HepG2 (cell line): ENCODE data around the gene COL5A2. TPM values are rescaled to one million over a fixed set of nuclear protein-coding genes. Genes with fewer than 3 reads are reported as not detected.

Source experiments
- ATAC-seq: fragments of 200-7000 bp; cut with Tn5 transposase; 3 replicates; pipeline ENCODE4 v1.9.1; 2020; ENCODE audit warnings: mild to moderate bottlenecking, moderate library complexity
- BruUV-seq: library from RNA; stranded (reverse); fragments of 400-500 nt; replicated peaks from 2 replicates; lab custom pipeline; 2021; lab: Mats Ljungman, UMichigan
- CTCF ChIA-PET: fragments of 300-600 bp; formaldehyde crosslinking; extraction: SDS; loops from one replicate; lab custom pipeline; 2021; ENCODE audit warnings: low total read pairs, inconsistent platforms, low intra/inter-chr PET ratio; lab: Yijun Ruan, JAX
- POLR2A ChIA-PET: fragments of 350-600 bp; sonication (Branson Sonifier 250); formaldehyde crosslinking; loops from one replicate; lab custom pipeline; 2020; ENCODE audit warnings: antibody characterized with exemption, inconsistent platforms; lab: Yijun Ruan, JAX
- DNase-seq: peaks from one replicate; pipeline ENCODE4 v3.0.0-alpha.2; 2015; ENCODE audit warnings: low spot score
- FAIRE-seq: peaks from 3 replicates; lab custom pipeline; 2011; peaks lifted over from hg19 to GRCh38; lab: Jason Lieb, UNC
- H2AFZ ChIP-seq: one replicate; pipeline ENCODE4 v1.6.1; 2011; ENCODE audit warnings: low read length, inconsistent platforms
- H3K27ac ChIP-seq: fragments of 300-600 bp; 3 replicates; pipeline ENCODE4 v1.8.0; 2011; ENCODE audit warnings: mixed run types, mild to moderate bottlenecking, mixed read lengths, low read length, inconsistent platforms; ENCODE audit not compliant: insufficient read depth; ENCODE audit errors: extremely low read length
- H3K27me3 ChIP-seq, 2 experiments: fragments of 200-600 bp in 1 of 2; 2 replicates in 1 of 2; 3 replicates in 1 of 2; pipeline versions ENCODE4 v1.6.0 to v1.8.0; 2011; ENCODE audit warnings: low read length in 2 of 2, mild to moderate bottlenecking in 2 of 2, moderate library complexity in 2 of 2, inconsistent platforms in 1 of 2; ENCODE audit not compliant: insufficient read depth in 2 of 2, control insufficient read depth in 1 of 2
- H3K36me3 ChIP-seq, 2 experiments: fragments of 200-600 bp in 1 of 2; replicated peaks in 1 of 2; 2 replicates in 1 of 2; 3 replicates in 1 of 2; pipeline versions ENCODE4 v1.5.1 to v1.8.0; 2011; ENCODE audit warnings: low read length in 2 of 2, inconsistent platforms in 1 of 2; ENCODE audit not compliant: insufficient read depth in 2 of 2, control insufficient read depth in 1 of 2
- H3K4me1 ChIP-seq: 2 replicates; pipeline ENCODE4 v1.5.1; 2012; ENCODE audit warnings: low read length, inconsistent platforms; ENCODE audit not compliant: insufficient read depth
- H3K4me2 ChIP-seq: 2 replicates; pipeline ENCODE4 v1.6.0; 2011; ENCODE audit warnings: low read depth, low read length, inconsistent platforms
- H3K4me3 ChIP-seq, 3 experiments: fragments of 200-600 bp in 1 of 3; sonication (generic), shearing (Covaris generic) in 1 of 3; replicated peaks in 1 of 3; 2 replicates each; pipeline ENCODE4 v1.5.1; 2011 to 2016; ENCODE audit warnings: low read length in 3 of 3, inconsistent platforms in 2 of 3, low read depth in 2 of 3, mild to moderate bottlenecking in 2 of 3, control low read depth in 1 of 3, mixed read lengths in 1 of 3; ENCODE audit not compliant: insufficient read depth in 1 of 3
- H3K79me2 ChIP-seq: one replicate; pipeline ENCODE4 v1.6.1; 2011; ENCODE audit warnings: low read length, inconsistent platforms; ENCODE audit not compliant: insufficient read depth
- H3K9ac ChIP-seq: 2 replicates; pipeline ENCODE4 v1.6.0; 2011; ENCODE audit warnings: mild to moderate bottlenecking, low read depth, low read length, inconsistent platforms; ENCODE audit not compliant: insufficient read depth
- H3K9me3 ChIP-seq: 2 replicates; pipeline ENCODE4 v1.5.1; 2012; ENCODE audit warnings: mild to moderate bottlenecking, low read length
- H4K20me1 ChIP-seq: 2 replicates; pipeline ENCODE4 v1.6.0; 2011; ENCODE audit warnings: inconsistent platforms, mild to moderate bottlenecking, low read length, moderate library complexity; ENCODE audit not compliant: insufficient read depth
- ATRX ChIP-seq: sonication (generic); formaldehyde crosslinking; IDR thresholded peaks from 2 replicates; pipeline ENCODE4 v1.4.0; 2020; ENCODE audit warnings: missing genetic modification reagents, borderline replicate concordance
- ELF3 ChIP-seq: IDR thresholded peaks from 2 replicates; pipeline ENCODE4 v1.6.1; 2016; ENCODE audit warnings: missing genetic modification reagents, missing compliant biosample characterization
- KLF15 ChIP-seq: sonication (generic); formaldehyde crosslinking; IDR thresholded peaks from 2 replicates; pipeline ENCODE4 v1.8.1; 2023; ENCODE audit warnings: borderline replicate concordance, mild to moderate bottlenecking, inconsistent platforms, missing genetic modification reagents, mixed read lengths
- NFIC ChIP-seq: IDR thresholded peaks from 2 replicates; pipeline ENCODE4 v1.6.1; 2012; ENCODE audit warnings: mild to moderate bottlenecking, low read length, inconsistent platforms
- NFKBIZ ChIP-seq: IDR thresholded peaks from 2 replicates; pipeline ENCODE4 v1.6.1; 2018; ENCODE audit warnings: missing genetic modification reagents, missing compliant biosample characterization
- NR2C2 ChIP-seq: sonication (generic); formaldehyde crosslinking; IDR thresholded peaks from 2 replicates; pipeline ENCODE4 v1.4.0; 2020; ENCODE audit warnings: missing genetic modification reagents, mild to moderate bottlenecking, moderate library complexity, borderline replicate concordance
- SNAI1 ChIP-seq: sonication (generic); formaldehyde crosslinking; IDR thresholded peaks from 2 replicates; pipeline ENCODE4 v1.5.0; 2020; ENCODE audit warnings: mild to moderate bottlenecking, missing genetic modification reagents, borderline replicate concordance
- YEATS2 ChIP-seq: sonication (generic); formaldehyde crosslinking; IDR thresholded peaks from 2 replicates; pipeline ENCODE4 v1.4.0; 2020; ENCODE audit warnings: missing genetic modification reagents, borderline replicate concordance
- ZC3H4 ChIP-seq: sonication (generic); formaldehyde crosslinking; IDR thresholded peaks from 2 replicates; pipeline ENCODE4 v1.4.0; 2020; ENCODE audit warnings: missing genetic modification reagents, borderline replicate concordance
- ZFY ChIP-seq: sonication (generic); formaldehyde crosslinking; IDR thresholded peaks from 2 replicates; pipeline ENCODE4 v1.4.0; 2020; ENCODE audit warnings: missing genetic modification reagents
- ZNF3 ChIP-seq: IDR thresholded peaks from 2 replicates; pipeline ENCODE4 v1.7.0; 2017; ENCODE audit warnings: inconsistent platforms
- ZNF614 ChIP-seq: IDR thresholded peaks from 2 replicates; pipeline ENCODE4 v1.6.1; 2018; ENCODE audit warnings: missing biosample characterization, missing genetic modification reagents, inconsistent platforms, borderline replicate concordance
- ZNF709 ChIP-seq: sonication (generic); formaldehyde crosslinking; IDR thresholded peaks from 2 replicates; pipeline ENCODE4 v1.5.0; 2020; ENCODE audit warnings: mild to moderate bottlenecking, missing genetic modification reagents
- ZSCAN25 ChIP-seq: sonication (generic); formaldehyde crosslinking; IDR thresholded peaks from 2 replicates; pipeline ENCODE4 v1.8.0; 2022; ENCODE audit warnings: mild to moderate bottlenecking, missing genetic modification reagents
- WGBS: methylation state at CpG from one replicate; pipeline ENCODE4 v1.1.6; 2017; ENCODE audit warnings: low lambda C conversion rate; 5-methylcytosine and 5-hydroxymethylcytosine counted together
- in situ Hi-C: cut with HindIII; loops from 2 replicates; pipeline ENCODE4 v1.10.0; 2017; ENCODE audit warnings: low pct_unique_long_range_greater_than_20kb; ENCODE audit not compliant: extremely low pct_ligation_motif_present
- intact Hi-C: fragments of 100-400 bp; cut with micrococcal nuclease; formaldehyde crosslinking; loops from one replicate; pipeline ENCODE4 v1.10.0; 2022; ENCODE audit not compliant: unreplicated experiment
- polyA plus RNA-seq, 8 experiments: library from polyadenylated mRNA; depleted of rRNA in 3 of 8; stranded (reverse) in 7 of 8; unstranded in 1 of 8; fragments of >200 nt; fragmentation: Illumina TruSeq in 4 of 8; extraction: Trizol in 4 of 8; gene quantifications; 2 replicates each; pipeline versions ENCODE4 v1.2.1 to v1.2.3, GENCODE V29; 2011 to 2016; ENCODE audit warnings: low read depth in 4 of 8, missing spikeins in 1 of 8, mixed read lengths in 1 of 8; ENCODE audit not compliant: insufficient read depth in 1 of 8
- total RNA-seq, 5 experiments: library from RNA; depleted of rRNA; stranded (reverse); fragments of >200 nt; fragmentation: Illumina TruSeq; extraction: Trizol; gene quantifications; 2 replicates each; pipeline ENCODE4 v1.2.3, GENCODE V29; 2016; ENCODE audit warnings: low read depth in 1 of 5
- TF ChIP-seq, protein P1 (sequence below): sonication (generic); formaldehyde crosslinking; IDR thresholded peaks from 2 replicates; pipeline ENCODE4 v1.4.0; 2020; ENCODE audit warnings: missing genetic modification reagents, borderline replicate concordance

COL5A2 gene
- total and polyA plus RNA-seq, 2 of the 13 experiments (the other 11 are each of a cell fraction or from before 2014, with no cell fraction given) = 0.83 to 1.5 TPM

DNA sequence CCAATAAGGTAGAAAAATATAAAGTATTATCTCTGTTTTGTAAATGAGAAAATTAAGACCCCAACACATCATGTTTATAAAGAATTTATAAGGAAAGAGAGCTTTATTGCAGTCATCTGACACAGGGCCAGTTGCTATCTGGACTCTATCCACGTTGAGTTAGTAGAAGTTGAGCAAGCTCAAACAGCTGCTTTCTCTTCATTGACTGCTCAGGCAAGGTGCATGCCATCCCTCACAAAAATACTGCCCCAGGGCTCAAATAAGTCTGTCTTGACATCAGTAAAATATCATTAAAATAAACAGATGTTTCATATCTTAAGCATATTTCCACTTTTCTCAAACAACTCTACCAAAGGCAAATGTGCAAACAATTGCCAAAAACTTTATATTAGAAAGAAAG lies 14.8 kb downstream of the COL5A2 start:
- Histone ChIP-seq H3K36me3 (no peaks in the 10 kb centered on the region), H3K27ac (no peak overlapping the region), H3K4me3 (no peak overlapping the region), H3K9me3 (no peaks in the 10 kb centered on the region), H2AFZ (no peak overlapping the region), H3K9ac (no peak overlapping the region), H4K20me1 (no peaks in the 10 kb centered on the region), H3K4me2 (no peak overlapping the region), H3K27me3 (no peaks in the 10 kb centered on the region), H3K4me1 (0 out of 2 replicates have a peak, but pooled peaks cover 5% of the 10 kb centered on the region), H3K79me2 (no peaks in the 10 kb centered on the region)
- ATAC-seq = no peak
- in situ Hi-C loops = no loop called here
- TF ChIP-seq YEATS2 (no peak), ZNF709 (CRISPR knock-in tag) (no peak), NR2C2 (no peak), ZFY (CRISPR knock-in tag) (no peak), ZNF3 (CRISPR knock-in tag) (no peak), ZNF614 (CRISPR knock-in tag) (no peak), ZSCAN25 (CRISPR knock-in tag) (no peak), ATRX (CRISPR knock-in tag) (no peak), KLF15 (CRISPR knock-in tag) (no peak), NFIC (no peak), ELF3 (CRISPR knock-in tag) (no peak), SNAI1 (no peak), ZC3H4 (CRISPR knock-in tag) (no peak), NFKBIZ (CRISPR knock-in tag) (no peak)
- TF ChIP-seq, protein P1, sequence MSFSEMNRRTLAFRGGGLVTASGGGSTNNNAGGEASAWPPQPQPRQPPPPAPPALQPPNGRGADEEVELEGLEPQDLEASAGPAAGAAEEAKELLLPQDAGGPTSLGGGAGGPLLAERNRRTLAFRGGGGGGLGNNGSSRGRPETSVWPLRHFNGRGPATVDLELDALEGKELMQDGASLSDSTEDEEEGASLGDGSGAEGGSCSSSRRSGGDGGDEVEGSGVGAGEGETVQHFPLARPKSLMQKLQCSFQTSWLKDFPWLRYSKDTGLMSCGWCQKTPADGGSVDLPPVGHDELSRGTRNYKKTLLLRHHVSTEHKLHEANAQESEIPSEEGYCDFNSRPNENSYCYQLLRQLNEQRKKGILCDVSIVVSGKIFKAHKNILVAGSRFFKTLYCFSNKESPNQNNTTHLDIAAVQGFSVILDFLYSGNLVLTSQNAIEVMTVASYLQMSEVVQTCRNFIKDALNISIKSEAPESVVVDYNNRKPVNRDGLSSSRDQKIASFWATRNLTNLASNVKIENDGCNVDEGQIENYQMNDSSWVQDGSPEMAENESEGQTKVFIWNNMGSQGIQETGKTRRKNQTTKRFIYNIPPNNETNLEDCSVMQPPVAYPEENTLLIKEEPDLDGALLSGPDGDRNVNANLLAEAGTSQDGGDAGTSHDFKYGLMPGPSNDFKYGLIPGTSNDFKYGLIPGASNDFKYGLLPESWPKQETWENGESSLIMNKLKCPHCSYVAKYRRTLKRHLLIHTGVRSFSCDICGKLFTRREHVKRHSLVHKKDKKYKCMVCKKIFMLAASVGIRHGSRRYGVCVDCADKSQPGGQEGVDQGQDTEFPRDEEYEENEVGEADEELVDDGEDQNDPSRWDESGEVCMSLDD (CRISPR knock-in tag) = no peak
- no peak for DNase-seq
- BruUV-seq = no TSS peak
- no peak for FAIRE-seq
- intact Hi-C loops = no loop called here
- ChIA-PET POLR2A (no interaction called here), CTCF (no interaction called here)
- 0% methylated on average over 1 of the region's 1 CpG for WGBS
